ENCODE results near the gene DOCK7. TPM values are rescaled to one million over a fixed set of nuclear protein-coding genes. Genes with fewer than 3 reads are reported as not detected.

DOCK7 gene
- total RNA-seq, 6 experiments from 2014 or later, result 93.3 to 115 (median 105) TPM

DNA sequence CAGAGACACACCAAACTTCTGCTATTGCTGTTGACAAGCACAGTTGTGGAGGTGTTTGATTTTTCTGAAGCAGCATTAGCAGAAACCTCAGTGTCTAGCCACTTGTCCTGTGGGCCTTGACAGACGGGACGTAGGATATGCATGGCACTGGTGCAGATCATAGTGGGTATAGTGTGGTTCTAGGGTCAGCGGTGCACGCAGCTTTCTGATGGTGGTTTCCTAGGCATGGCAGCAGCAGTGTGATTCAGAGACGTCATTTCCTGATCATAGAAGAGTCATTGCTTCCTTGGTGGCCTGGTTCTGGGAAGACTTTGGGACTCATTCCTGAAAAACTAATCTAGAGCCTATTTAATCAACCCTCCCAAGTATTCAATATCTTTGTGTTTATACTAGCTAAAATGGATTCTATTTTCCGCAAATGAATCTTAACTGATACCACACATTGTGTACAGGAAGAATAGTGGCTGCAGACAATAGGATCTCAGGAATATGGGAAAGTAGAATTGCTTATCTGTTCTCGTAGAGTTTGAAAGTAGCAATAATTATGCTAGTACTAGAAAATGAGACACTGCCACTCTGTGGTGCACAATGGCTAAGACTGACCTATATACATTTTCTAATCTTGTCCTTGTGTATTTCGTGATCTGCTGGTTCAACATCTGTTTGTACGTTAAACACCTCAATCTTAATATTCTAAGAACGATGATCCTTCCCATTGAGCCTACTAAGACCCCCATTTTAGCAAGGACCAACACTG, 254.1 kb downstream of the DOCK7 start:
- Mint-ChIP-seq H3K27ac (no peak overlapping the region), H3K36me3 (ENCODE audit: low read depth) (peaks cover 15% of the 10 kb centered on the region), H3K9me3 (no peaks in the 10 kb centered on the region), H3K4me1 (ENCODE audit: low read depth) (peaks cover 33% of the 10 kb centered on the region), H3K27me3 (ENCODE audit: insufficient read depth) (peaks cover 7% of the 10 kb centered on the region), H3K4me3 (no peak overlapping the region; the same call in 1 of the 2 replicates)
- TF ChIP-seq, protein P1, sequence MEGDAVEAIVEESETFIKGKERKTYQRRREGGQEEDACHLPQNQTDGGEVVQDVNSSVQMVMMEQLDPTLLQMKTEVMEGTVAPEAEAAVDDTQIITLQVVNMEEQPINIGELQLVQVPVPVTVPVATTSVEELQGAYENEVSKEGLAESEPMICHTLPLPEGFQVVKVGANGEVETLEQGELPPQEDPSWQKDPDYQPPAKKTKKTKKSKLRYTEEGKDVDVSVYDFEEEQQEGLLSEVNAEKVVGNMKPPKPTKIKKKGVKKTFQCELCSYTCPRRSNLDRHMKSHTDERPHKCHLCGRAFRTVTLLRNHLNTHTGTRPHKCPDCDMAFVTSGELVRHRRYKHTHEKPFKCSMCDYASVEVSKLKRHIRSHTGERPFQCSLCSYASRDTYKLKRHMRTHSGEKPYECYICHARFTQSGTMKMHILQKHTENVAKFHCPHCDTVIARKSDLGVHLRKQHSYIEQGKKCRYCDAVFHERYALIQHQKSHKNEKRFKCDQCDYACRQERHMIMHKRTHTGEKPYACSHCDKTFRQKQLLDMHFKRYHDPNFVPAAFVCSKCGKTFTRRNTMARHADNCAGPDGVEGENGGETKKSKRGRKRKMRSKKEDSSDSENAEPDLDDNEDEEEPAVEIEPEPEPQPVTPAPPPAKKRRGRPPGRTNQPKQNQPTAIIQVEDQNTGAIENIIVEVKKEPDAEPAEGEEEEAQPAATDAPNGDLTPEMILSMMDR (IDR thresholded peaks at IDR 0.05), result peak; percentile 50
- no peak for DNase-seq

DNA sequence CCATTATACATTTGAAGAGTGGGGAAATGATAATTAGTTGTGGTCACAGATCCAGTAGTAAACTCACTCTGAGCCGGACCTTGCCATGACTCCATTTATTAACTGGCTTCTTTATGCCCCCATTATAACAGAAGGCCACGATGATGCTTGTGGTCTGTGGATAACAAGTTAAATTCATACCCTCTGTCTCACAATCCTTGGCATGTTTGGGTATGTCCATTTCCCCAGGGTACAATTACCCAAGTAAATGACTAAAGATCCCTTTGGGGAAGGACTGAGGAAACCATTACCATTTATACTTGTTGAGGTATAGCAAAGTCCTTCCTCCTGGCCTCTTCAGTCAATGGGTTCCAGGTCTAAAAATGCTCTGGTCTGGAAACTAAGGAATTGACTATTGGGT, 258.6 kb downstream of the DOCK7 start:
- H3K27me3 Mint-ChIP-seq (ENCODE audit: insufficient read depth), result peaks cover 6% of the 10 kb centered on the region
- TF ChIP-seq, protein P1 (IDR thresholded peaks at IDR 0.05), result no peak
- H3K27ac Mint-ChIP-seq, result no peak overlapping the region
- H3K4me1 Mint-ChIP-seq (ENCODE audit: low read depth), result peaks cover 15% of the 10 kb centered on the region
- H3K4me3 Mint-ChIP-seq, result no peak overlapping the region
- H3K36me3 Mint-ChIP-seq (ENCODE audit: low read depth), result no peaks in the 10 kb centered on the region
- no peaks in the 10 kb centered on the region for H3K9me3 Mint-ChIP-seq
- no peak for DNase-seq

DNA sequence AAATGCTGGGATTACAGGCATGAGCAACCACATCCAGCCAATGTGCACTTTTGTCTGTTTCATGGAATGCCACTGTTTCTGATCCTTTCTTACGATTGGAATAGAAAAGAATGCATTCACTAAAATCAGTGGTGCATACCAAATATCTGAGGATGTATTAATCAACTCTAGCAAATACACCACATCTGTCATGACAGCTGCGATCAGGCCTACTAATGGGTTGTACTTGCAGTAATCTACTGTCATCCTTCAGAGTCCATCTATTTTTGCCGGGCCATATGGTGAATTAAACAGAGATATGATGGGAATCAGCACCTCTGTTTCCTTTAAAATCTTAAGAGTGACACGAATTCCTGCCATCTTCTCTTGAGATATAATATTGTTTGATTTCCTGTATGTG, 259.8 kb downstream of the DOCK7 start:
- H3K27me3 Mint-ChIP-seq (ENCODE audit: insufficient read depth), result peaks cover 6% of the 10 kb centered on the region
- no peaks in the 10 kb centered on the region for H3K36me3 Mint-ChIP-seq (ENCODE audit: low read depth)
- DNase-seq, result no peak
- H3K27ac Mint-ChIP-seq, result no peak overlapping the region
- TF ChIP-seq, protein P1 (IDR thresholded peaks at IDR 0.05), result no peak
- H3K9me3 Mint-ChIP-seq, result no peaks in the 10 kb centered on the region
- H3K4me3 Mint-ChIP-seq, result no peak overlapping the region
- peaks cover 8% of the 10 kb centered on the region for H3K4me1 Mint-ChIP-seq (ENCODE audit: low read depth)

DNA sequence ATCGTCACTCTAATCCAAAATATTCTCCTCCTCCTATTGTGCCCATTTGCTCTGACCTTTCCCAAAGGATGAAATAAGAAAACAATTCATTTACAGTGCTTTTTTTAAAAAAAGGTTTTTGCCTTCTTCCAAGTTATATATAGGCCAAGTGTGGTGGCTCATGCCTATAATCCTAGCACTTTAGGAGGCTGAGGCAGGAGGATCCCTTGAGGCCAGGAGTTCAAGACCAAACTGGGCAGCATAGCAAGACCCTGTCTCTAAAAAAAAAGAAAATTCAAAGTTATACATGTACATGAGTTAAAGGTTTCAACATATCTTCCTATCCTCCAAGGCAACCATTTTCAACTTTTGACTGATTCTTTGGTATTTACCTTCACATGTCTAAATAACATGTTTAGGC, 261.4 kb downstream of the DOCK7 start:
- TF ChIP-seq, protein P1 (IDR thresholded peaks at IDR 0.05), result no peak
- H3K4me1 Mint-ChIP-seq (ENCODE audit: low read depth), result peaks cover 8% of the 10 kb centered on the region
- no peaks in the 10 kb centered on the region for H3K36me3 Mint-ChIP-seq (ENCODE audit: low read depth)
- DNase-seq, result no peak
- H3K4me3 Mint-ChIP-seq, result no peak overlapping the region
- H3K27ac Mint-ChIP-seq, result no peak overlapping the region
- H3K27me3 Mint-ChIP-seq (ENCODE audit: insufficient read depth), result peaks cover 6% of the 10 kb centered on the region
- no peaks in the 10 kb centered on the region for H3K9me3 Mint-ChIP-seq

DNA sequence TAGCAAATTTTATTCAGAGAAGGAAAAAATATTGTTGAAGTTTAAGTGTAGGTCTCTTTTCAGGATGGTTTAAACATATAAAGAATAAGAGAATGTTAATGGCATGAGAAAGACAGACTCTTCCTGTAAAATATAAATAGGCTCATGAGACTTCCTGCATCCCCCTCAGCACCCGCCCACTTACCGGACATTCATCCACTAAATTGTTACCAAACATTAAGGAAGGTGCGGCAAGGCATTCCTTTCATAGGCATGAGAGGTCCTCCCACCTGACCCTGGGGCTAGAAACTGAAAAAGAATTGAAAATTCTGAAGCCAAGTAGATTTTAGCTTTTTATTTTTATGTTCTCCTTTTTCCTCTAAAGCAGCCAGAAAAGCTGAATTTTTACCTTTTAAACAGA, 261.9 kb downstream of the DOCK7 start:
- H3K9me3 Mint-ChIP-seq, result no peaks in the 10 kb centered on the region
- H3K4me1 Mint-ChIP-seq (ENCODE audit: low read depth), result peaks cover 8% of the 10 kb centered on the region
- no peak overlapping the region for H3K27ac Mint-ChIP-seq
- no peak overlapping the region for H3K4me3 Mint-ChIP-seq
- TF ChIP-seq, protein P1 (IDR thresholded peaks at IDR 0.05), result no peak
- no peak for DNase-seq
- no peaks in the 10 kb centered on the region for H3K36me3 Mint-ChIP-seq (ENCODE audit: low read depth)
- peaks cover 3% of the 10 kb centered on the region for H3K27me3 Mint-ChIP-seq (ENCODE audit: insufficient read depth)

Data from HFFc6 (cell line).